Measurements from ENCODE around the gene CCDC30.
"Not testable (repeated sequence)": the region's sequence is repeated elsewhere in the genome, so short reads cannot be mapped to it uniquely, and the experiment has no call there.

CCDC30 gene

GRCh38 chr1:42453386-42453785 lies 9.7 kb upstream of the CCDC30 start:
- DNase-seq: no peak

GRCh38 chr1:42454403-42454802 lies 8.7 kb upstream of the CCDC30 start:
- no peak for DNase-seq

GRCh38 chr1:42456010-42456753 lies 6.9 kb upstream of the CCDC30 start, which contains the start of the genes PPCS and ZMYND12:
TSS of gene PPCS (plus strand) at chr1:42456543. CDS start at chr1:42456566, 23 bp downstream.
TSS of gene ZMYND12 (minus strand) at chr1:42456022. CDS start at chr1:42455997, 25 bp downstream.
- peak; percentile 82 for DNase-seq

GRCh38 chr1:42456754-42457089 lies 6.4 kb upstream of the CCDC30 start:
- DNase-seq: no peak

DNA sequence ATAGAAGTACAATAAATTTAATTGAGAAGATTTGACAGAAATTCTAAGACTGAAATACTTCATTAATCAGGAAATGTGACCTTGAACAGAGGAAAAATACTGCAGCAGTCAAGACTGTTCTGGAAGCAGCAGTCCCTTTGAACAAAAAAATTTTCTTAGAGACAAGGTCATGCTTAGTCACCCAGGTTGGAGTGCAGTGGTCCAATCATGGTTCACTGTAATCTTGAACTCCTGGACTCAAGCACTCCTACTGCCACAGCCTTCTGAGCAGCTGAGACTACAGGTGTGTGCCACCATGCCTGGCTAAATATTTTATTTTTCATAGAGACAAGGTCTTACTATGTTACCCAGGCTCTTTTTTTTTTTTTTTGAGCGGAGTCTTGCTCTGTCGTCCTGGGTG lies 1.9 kb upstream of the CCDC30 start:
- no peak for DNase-seq

- DNase-seq: no peak
Measured at GRCh38 chr1:42463921-42464320, 835 bp downstream of the CCDC30 start.

DNA sequence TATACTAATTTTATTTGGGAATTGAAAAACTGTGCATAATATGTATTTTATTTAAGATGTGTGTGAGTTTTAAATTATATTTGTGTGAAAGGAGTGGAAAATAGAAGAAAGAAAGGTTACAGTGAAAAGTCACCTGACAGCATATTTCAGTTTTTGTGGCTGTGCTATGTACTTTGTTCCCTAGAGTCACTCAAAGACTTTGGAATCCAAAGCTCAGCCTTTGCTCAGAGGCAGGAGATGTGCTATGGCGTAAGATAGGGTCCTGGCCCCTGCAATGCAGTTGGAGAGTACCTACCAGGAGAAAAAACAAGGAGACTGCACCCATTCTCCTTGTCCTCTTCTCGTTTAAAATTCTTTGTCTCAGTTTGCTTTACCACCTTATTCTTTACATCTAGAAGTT lies 2.9 kb downstream of the CCDC30 start:
- no peak for DNase-seq

DNA sequence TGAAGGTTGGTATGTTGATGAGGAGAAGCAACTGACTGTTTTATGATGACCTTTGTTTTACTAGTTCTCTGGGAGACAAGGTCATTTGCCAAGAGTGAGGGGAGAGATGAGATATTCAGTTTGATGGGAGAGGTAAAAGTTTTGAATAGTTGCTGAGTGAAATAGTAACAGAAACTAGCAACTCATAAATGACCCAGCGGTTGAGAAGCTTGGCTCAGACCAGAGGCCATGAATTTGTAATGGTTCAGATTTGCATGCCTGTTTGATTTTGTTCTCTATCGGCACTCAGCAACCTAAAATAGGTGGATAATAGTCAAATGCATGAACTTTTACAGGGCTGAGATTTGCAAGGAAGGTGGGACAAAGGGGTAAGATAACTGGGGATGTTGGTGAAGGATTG lies 6.6 kb downstream of the CCDC30 start:
- DNase-seq: no peak

GRCh38 chr1:42476605-42477004 lies 13.5 kb downstream of the CCDC30 start:
- no peak for DNase-seq

DNA sequence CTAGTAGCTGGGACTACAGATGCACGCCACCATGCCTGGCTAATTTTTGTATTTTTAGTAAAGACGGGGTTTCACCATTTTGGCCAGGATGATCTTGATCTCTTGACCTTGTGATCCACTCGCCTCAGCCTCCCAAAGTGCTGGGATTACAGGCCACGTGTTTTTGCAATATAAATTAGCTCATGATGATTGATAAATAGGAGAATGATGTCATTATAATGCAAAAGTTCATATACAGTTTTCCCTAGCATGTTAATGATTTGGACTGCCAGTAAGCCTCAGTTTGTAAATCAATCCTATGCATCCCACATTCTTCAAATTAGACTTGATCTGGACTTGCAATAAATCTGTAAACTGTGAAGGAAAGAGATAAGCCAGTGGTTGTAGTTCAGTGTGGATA lies 14.3 kb downstream of the CCDC30 start:
- DNase-seq: not testable (repeated sequence)

GRCh38 chr1:42477775-42478174 lies 14.7 kb downstream of the CCDC30 start:
- DNase-seq: no peak

- no peak for DNase-seq
Measured at GRCh38 chr1:42479621-42480020, 16.5 kb downstream of the CCDC30 start.

- DNase-seq: no peak
Measured at GRCh38 chr1:42480921-42481320, 17.8 kb downstream of the CCDC30 start.

DNA sequence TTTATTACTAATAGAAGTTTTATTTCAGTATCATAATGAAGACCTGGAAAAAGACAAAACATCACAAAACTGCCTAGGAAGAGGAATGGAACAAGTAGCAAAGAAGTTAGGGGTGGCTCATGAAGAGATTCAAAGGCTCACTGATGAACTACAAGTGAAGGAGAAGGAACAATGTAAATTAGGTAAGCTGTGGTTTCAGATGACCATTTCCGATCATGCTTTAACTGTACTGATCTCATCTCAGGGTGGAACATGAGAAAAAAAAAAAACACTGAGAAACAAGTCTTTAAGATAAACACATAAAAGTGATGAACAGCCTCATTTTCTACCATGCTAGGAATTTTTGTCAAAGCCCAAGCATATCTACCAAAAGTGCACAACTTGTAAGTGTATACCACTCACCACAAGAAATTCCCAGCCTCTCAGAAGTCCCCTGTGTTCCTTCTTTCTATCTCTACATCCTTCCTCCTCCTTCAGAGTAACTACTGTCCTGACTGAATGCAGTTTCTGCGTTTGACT lies 19.6 kb downstream of the CCDC30 start:
- no peak for DNase-seq

DNA sequence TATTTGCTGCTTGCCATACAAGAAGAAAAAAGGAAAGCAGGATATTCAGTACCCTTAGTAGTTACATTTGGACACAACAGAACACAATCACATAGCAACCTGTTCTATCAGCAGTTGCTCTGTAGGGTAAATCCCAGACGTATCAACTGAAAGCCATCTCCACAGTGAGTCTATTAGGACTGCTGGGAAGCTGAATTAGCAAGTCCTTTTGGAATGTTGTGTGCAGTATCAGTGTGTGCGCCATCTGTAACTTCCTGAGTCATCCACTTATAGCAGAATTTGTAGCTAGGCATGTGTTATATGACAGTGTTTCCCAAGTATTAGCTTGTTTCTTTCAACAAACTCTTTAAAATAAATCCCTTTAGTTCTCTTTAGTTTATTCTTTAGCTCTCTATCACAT lies 21.3 kb downstream of the CCDC30 start:
- DNase-seq: no peak

DNA sequence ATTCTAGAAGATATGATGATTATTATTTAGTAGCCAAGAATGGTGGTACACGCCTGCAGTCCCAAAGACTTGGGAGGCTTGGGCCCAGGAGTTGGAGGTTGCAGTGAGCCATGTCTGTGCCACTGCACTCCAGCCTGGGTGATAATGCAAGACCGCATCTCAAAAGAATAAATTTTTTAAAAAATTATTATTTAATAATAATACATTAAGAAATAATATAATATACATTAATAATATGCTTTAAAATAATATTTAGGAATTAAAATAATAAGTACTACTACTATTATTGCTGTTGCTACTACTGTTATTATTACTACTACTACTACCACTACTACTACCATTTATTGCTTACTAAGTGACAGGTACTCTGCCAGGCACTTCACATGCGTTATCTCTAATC lies 27.2 kb downstream of the CCDC30 start:
- no peak for DNase-seq

GRCh38 chr1:42502031-42502430 lies 38.9 kb downstream of the CCDC30 start:
- not testable (repeated sequence) for DNase-seq

- DNase-seq: no peak
Measured at GRCh38 chr1:42504535-42505128, 41.5 kb downstream of the CCDC30 start.

GRCh38 chr1:42506576-42506975 lies 43.5 kb downstream of the CCDC30 start:
- DNase-seq: no peak

DNA sequence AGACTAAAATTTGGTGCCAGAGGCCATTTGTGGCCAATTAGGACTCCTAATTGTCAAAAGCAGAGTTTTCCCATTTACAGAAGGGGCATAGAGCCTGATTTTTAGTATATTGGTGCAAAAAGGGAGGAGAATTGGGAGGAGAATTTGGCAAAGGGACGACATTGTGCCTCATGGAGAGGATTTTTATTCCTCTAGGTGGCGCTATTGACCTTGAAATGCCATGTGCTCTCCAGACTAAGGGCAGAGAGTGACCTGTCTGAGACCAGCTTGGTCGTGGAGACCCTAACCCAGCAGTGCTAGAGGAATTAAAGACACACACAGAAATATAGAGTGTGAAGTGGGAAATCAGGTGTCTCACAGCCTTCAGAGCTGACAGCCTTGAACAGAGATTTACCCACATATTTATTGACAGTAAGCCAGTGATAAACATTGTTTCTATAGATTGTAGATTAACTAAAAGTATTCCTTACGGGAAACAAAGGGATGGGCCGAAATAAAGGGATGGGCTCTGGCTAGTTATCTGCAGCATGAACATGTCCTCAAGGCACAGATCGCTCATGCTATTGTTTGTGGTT lies 48.6 kb downstream of the CCDC30 start:
- not testable (repeated sequence) for DNase-seq

GRCh38 chr1:42518908-42519307 lies 55.8 kb downstream of the CCDC30 start:
- DNase-seq: no peak

GRCh38 chr1:42523171-42523570 lies 60.1 kb downstream of the CCDC30 start:
- DNase-seq: no peak

GRCh38 chr1:42524330-42524729 lies 61.2 kb downstream of the CCDC30 start:
- DNase-seq: no peak

- no peak for DNase-seq
Measured at GRCh38 chr1:42529724-42530181, 66.7 kb downstream of the CCDC30 start.

All from activated gamma-delta T cell (primary cell).